SHP77 treated with DMSO at 0.1 percent for 48 hours (cell line): ENCODE measurements around the gene JADE1.
A peak's percentile ranks its signal among the peaks of the same experiment; 100 is the strongest.

Experiments
- DNase-seq: peaks from one replicate; lab custom pipeline; 2025; lab: John Stamatoyannopoulos, UW

The JADE1 gene

DNA sequence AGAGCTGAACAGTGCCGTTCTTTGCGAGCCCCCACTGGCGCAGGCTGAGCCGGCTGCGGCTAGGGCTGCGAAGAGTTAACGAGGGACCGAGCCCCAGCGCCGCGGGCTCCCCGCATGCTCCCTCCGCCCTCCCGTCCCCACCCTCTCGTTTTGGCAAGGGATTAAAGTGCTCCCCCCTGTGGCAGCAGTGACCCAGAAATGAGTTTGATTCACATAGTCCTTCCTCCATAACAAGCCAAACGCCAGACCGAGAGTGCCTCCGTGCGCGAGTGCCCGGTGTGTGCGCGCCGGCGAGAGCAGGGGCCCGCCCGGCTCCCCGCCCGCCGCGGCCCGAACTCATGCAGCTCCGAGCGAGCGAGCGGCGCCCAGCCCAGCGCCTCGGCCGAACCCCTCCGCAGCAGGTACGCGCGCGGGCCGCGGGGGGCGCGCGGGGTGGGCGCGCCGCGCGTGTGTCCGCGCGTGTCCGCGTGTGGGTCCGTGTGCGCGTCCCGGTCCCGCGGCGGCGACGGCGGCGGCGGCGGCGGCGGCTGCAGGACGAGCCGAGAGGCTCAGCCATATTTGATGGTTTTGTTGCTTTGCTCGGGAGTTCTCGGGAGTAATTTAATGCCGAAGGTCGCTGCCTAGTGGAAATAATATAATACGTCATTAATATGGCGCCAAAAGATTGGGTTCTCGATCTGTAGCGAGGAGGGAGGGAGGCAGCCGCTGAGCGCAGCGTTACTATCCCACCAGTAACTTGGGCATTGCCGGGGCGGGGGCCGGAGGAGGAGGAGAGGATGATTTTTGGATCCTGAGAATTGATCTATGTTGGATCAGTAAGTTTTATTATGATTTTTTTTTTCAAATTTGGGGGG is at the start of gene JADE1:
Gene JADE1, plus strand, starts transcription at position 224 of the 854 bp plus-strand sequence. CDS start 22,059 bp downstream, outside the sequence.
- DNase-seq, result peak; percentile 36

DNA sequence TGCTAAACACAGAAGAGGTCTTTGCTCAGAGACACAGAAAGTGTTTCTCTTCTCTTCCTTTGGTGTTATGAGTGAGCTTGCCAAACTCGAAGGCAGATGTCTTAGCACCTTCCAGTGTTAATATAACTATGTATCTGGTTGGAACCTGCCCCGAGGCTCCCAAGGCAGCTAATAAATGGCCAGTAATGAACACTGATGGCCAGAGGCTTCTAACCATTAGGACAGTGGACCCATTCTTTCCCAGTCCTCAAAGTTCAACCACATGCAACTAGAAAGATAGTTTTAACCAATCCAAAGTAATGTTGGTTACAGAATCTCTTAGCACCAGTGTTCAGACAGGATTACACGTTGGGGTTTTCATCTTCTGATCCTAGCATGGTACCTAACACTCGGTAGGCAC is 42.7 kb upstream of the JADE1 start:
- no peak for DNase-seq

DNA sequence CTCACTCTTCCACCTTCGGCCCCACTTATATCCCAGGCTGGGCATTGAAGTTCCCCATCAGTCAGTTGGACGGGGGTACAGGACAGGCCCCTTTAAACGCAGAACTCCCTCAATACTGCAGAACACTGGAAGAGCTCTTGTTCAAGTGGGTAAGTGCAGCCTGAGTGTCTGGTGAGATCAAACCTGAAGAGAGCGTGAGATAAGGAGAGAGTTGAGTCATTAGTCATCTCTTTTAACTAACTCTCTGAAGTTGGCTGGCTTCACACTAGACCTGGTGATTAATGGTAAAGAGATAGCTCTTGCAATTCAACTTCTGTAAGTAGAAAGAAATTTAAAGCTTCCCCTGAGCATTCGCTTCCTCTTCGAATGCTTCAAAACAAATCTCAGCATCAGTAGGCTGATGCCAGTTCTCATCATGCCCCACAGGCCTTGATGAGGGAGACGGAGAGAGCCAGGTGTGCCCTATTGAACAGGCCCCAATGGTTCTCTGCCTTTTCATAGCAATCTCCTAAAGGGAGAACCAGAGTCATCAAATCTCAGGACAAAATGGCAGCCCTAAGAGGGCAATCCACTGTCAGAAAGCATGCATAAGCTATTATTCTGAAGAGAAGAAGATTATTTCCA is 41.0 kb upstream of the JADE1 start:
- DNase-seq, result no peak

DNA sequence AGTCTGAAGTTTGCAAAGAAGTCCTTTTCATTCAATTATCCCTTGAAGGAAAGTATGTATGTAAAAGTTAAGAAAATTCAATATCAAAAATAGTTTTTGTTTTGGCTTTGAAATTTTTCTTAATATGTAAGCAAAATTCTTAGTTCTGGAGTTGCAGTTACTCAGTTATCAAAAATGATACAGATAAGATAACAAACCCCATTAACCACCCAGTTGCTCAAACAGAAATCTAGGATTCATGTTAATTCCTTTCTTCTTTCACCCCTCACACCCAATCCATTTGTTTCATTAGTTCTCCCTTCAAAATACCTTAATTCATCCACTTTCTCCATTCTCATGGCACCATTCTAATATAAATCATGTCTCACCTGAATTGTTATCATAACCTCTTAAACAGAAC is 40.5 kb upstream of the JADE1 start:
- no peak for DNase-seq

DNA sequence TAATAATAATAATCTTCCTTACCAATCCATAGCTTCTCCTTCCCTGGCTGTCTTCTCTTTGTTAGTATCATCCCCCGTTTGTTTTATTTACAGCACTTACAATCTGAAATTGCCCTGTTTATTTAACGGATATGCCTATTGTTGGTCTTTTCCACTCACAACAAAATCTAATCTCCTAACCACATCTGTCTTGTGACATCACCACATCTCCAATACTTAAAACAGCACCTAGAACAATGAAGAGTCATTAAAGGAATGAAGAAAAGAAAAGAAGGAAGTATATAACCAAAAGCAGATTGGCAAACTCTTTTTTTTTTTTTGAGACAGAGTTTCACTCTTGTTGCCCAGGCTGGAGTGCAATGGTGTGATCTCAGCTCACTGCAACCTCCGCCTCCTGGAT is 38.7 kb upstream of the JADE1 start:
- DNase-seq, result no peak

DNA sequence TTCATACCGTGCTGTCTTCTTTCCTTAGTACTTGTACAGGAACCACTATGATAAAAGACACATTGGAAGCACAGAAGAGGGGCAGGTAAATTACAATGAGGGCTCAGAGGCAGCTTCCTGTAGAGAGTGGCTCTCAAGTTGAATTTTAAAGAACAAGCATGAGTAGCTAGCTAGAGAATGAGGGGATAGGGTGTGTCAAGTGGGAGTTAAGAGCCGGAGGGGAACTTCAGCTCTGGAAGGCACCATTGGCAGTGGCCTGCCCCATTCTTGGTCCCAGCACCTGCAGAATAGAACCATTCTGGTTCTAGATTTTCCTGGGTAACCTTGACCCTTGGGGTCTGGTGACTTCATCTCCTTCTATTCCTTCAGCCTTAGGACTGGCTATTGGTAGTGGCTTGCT is 34.0 kb upstream of the JADE1 start:
- no peak for DNase-seq

DNA sequence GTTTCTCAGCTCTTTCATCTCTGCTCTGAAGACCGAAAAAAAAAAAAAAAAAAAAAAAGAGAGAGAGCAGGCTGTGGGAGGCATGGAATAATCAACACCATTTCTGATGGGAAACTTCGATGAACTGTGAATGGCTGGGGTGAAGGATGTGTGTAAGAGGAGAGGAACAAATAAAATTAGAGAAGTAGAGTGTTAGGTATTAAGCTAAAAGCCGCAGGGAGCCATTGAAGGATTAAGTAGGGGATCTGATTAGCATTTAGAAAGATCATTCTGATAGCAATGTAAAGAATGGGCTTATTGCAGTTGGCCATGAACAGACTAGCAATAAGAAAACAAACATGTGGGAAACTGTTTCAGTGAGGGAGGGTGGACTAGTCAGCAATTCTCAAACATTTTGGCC is 33.6 kb upstream of the JADE1 start:
- no peak for DNase-seq

DNA sequence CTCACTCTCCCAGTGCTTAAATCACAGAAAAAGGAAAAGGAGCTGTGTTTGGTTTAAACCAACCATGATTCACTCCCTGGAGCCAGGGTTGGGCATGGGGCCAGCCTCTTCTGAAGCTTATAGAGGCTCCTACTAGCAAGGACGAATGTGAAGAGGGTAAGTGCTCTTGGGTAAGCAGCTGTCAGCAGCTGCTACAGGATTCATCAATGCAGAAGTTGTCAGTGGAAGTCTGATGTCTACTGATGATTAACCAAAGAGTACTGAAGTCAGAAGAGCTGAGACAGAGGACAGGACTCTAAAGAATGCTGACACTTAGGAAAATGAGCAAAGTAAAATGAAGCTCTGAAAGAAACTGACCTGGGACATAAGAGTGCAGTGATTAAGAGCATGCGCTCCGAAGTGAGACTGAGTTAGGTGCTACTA is 32.7 kb upstream of the JADE1 start:
- peak; percentile 31 for DNase-seq

DNA sequence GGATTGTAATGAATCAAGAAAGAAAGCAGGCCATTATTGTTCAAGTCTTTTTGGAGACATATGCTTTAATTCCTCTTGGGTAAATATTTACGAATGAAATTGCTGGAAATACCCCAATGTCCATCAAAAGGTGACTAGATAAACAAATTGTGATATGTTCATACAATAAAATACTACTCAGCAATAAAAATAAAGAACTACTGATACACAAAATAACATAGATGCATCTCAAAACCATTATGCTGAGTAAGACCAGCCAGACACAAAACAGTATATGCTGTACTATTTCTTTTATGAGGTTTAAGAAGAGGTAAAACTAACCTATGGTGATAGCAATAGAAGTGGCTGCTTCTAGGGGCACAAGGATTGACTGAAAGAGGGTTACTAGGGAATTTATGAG is 28.8 kb upstream of the JADE1 start:
- DNase-seq, result no peak

DNA sequence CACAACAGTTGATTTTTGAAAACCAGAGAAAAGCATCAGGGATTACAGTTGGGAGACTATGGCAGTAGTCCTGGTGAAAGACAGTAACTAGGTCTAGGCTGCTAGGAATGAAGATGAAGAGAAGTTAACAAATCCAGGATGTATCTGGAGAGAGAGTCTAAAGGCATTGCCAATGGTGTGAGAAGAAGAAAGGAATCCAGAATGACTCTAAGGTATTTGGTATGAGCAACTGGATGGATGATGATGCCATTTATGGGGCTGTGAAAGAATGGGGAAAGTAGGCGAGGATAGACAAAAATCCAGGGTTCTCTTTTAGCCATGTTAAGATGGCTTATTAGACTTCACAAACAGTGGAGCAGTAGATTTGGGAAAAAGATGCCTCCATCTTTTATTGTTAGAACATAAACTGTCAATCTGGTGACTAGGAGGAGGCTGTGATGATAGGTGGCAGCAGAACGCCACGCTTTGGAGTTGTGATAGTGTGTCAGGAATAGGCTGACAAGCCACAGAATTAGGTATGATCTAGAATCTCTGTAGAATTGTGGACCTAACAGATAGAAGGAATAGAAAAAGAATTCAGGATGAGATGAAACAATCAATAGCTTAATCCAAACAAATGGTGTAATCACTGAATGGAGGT is 27.3 kb upstream of the JADE1 start:
- no peak for DNase-seq

DNA sequence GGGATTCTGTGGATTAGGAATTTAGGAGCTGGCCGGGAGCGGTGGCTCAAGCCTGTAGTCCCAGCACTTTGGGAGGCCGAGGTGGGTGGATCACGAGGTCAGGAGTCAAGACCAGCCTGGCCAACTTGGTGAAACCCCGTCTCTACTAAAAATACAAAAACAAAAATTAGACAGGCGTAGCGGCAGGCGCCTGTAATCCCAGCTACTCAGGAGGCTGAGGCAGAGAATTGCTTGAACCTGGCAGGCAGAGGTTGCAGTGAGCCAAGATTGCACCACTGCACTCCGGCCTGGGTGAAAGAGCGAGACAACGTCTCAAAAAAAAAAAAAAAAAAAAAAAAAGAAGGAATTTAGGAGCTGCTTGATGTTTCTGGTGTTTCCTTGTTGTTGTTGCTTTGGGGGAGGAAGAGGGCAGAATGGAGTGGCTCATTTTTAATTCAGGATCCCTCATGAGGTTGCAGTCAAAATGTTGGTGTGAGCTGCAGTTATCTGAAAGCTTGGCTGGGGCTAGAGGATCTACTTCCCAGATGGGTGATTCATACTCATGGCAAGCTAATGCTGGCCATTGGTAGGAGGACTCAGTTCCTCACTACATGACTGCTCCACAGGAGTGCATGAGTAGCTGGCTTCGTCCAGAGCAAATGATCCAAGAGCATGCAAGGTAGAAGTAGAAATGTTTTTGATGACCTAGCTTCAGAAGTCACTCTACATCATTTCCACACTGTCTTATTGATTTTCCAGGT is 26.5 kb upstream of the JADE1 start:
- DNase-seq, result no peak

DNA sequence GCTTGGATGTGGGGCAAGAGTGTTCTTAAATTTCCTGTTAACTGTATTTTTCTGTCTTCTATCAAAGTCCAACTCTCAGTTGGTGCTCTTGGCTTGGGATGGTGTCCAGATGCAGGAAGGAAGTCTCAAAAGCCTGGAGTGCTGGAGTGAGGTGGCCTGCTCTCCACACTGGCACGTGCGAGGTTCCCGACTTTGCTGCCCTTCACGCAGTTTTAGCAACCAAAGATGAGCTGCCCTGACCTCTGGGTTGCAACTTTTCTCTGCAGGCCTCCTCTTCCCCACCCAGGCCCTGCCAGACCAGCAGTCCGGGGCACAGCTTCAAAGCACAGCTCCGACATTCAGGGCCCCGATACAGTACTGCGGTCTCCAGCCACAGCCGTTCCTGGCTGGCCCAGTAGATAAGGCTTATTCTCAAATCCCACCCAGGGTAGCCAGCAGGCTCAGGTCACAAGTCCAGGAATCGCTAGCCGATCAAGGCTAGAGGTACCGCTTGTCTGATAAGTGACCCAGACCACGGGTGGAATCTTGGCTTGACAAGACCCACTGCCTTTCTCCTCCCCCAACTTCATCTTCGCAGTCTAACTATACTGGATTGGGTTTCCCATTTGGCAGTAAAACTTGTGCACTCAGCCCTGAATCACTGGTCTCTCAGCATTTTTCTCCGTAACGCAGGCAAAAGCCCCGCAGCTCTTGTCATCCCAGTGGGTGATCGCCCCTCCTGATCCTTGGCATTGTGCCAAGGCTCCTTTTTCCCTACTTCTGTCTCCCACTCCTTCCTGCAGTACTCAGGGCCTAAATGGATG is 21.8 kb upstream of the JADE1 start:
- no peak for DNase-seq

DNA sequence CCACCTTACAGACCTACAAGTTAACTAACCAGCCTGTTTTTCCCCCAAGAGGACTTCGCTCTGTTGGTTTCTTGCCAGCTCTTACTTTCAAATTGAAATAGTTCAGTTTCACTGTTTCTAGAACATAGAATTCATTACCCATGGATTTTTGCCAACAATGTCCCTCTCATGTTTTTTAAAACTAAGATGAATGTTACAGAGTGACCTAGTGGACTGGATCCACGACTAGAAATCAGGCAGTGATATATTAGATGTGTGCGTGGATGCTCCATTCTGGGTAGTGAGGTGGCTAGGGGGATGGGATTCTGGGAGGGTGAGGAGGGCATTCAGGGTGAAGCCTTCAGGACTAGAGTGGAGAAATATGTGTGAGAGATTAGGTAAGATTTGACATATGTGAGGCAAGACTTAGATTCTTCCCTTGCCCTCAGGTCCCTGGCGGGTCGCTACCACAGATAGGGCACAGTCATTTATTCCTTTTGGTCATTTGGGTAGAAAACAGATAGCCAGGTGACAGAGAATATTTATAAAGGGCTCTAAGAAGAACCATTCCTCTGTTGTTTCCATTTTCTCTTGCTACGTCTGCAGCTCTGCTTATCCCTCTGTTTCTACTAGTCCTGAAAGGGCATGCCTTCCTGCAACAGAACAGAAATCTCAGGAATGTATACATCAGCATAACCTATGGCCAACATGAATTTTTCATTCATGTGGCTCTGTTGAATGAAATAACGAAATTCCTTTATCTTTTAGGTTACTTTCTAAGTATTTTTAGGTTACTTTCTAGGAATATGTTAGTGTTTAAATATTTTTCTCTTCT is 15.4 kb upstream of the JADE1 start:
- DNase-seq, result no peak

DNA sequence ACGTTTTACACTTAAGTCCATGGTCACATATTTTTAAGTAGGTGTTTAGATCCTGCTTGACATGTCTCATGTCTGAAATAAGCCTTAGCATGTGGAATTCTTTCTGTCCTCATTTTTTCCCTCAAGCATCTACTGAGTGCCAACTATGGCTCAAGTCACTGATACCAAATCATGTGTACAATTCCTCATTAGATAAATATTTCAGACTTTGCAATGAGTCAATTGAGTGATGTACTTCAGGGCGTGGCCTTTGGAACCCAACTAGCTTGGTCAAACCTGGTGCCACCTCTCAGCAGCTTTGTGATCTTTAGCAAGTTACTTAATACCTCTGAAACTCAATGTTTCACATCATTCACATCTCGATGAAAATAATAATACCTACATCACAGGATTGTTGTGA is 12.6 kb upstream of the JADE1 start:
- no peak for DNase-seq

DNA sequence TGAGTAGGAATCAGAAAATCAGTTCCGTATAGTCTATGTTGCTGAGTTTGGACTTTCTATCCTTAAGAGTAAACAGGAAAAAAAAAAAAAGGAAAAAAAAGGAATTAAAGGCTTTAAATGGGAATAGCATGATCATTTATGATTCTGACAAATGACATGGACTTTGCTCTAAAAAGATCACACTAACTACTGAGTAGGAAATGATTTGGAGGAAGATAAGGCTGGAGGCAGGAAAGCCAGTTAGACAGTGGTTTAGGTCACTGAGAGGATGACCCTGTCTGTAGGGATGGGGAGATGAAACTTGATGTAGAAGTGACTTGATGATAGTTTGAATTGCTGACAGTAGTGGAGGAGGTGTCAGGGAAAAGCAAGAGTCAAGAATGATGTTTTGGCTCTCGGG is 9.2 kb upstream of the JADE1 start:
- DNase-seq, result no peak

DNA sequence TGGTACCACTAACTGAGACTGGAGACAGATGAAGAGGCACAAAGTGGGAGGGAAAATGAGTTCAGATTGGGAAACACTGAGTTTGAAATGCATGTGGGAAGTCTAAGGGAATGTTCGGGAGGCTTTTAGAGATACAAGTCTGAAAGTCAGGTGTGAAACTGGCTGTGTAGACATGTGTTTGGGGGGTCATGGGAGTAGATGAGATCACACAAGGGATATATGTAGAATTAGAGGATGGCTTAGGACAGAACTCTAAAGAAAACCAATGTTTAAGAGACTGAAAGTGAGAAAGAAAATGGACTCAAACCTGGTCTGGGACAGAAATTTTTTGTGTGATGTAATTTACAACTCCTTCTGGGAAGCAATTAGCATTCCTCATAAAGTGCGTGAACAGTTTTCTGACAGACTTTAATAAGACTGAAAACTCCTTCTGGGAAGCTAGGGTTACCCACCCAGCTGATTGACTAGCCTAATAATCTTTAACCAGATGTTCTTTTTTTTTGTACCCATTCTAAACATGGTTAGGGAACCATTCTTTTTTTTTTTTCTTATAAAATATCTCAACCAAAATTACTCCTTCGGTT is 8.7 kb upstream of the JADE1 start:
- DNase-seq, result no peak

DNA sequence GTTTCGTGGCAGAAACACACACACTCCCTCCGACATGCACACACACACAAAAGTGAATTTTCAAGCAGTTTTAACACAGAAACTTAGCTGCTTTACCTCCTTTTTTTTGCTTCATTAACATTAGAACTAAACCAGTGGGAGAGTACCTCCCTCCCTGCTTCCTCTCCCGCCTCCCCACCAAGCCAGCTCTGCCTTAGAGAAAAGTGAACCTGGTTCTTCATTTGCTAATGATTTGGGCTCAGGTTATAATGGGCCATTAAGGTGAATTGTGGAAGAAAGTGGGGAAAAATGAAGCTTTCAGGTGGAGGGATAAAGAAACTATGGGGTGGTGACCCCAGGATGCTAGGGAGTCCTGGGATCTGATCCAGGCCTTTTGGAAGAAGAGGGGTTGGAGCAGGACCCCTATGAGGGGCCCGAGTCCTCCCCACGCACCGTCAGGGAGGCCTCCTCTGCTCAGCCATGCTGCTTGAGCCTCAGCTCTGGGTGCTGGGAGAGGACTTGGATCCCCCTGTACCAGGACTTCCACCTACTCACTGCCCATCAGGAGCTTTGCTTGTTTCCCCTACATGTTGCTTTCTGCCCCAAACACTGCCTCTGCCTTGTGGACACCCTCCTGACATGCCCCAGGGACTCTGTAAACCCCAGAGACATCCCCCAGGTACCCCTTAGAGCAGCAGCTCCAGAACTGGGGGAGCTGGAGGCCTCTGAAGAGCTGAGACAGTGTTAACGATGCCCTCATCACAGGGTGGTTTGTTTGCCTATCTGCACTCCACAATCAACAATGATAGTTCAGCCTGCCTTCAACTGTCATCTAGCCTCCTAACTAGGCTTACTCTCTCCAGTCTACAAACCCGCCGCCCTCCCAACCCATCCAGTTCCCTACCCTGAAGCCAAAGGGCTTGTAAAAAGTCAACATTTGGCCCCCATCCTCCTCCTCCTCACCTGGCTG is 6.5 kb upstream of the JADE1 start:
- no peak for DNase-seq

DNA sequence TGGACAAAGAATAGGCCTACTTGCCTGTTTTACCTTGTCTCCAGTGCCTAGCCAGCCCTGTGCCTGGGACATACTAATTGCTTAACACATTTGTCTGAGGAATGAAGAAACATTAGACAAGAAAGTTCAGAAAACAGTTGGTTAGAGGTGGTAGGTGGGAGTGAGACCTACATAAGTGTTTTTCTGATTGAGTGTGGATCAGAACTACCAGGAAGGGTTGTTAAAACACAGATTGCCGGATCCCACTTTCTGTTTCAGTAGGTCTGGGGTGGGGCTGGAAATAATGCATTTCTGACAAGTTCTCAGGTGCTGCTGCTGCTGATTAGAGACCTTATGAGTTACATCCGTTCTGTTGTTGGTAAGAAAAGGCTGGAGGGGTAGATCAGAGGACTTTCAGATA is 5.7 kb upstream of the JADE1 start:
- no peak for DNase-seq

DNA sequence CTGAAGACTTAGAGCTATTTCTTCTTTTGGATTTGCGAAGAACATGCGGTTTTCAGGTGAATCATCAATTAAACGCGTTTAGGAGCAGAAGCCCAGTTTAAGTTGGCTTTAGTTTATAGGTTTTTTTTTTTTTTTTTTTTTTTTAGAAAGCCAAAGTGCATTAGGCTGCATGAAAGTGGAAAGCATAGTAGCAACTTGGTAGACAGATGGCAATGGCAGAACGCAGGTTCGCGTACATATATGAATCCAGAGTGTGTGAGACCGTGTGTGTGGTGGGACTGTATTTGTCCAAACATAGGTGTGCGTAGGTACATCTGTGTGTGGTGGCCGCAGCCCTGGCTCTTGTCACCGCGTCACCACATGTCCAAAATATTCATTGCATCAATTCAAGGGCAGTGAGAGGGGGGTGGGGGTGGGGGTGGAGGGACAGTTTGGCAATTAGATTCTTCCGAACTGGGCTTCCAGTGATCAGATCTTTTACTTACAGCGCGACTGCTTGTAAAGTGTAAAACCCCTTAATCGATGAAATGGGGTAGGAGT is 901 bp downstream of the JADE1 start:
- DNase-seq, result no peak
